ENCODE measurements around the gene P3H2. TPM values are rescaled to one million over a fixed set of nuclear protein-coding genes. Genes with fewer than 3 reads are reported as not detected.
A peak's percentile ranks its signal among the peaks of the same experiment; 100 is the strongest.

P3H2 gene
- total and polyA plus RNA-seq, 2 of the 4 experiments (the other 2 are of a cell fraction): 54.7 to 64.3 TPM

DNA sequence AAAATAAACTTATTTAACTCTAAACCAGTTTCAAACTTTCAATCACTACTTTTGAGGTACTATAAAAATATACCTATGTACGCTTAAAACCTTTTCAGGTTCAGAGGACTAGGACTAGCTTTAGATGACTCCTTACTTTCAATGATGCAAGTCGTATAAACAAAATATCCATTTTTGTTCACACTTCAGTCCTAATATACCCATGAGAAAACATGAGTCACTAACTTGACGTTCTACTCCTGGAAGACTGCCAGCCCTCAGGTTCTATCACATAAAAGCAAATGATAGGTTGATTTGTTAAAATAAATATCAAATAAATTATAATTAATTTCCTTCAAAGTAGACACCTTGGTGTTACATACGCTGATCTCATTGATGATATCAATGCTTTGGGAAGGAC lies 10.6 kb upstream of the P3H2 start:
- no peak overlapping the region for H3K14ac ChIP-seq (replicated peaks; ENCODE audit: low read depth, low read length)
- H2AFZ ChIP-seq (replicated peaks; ENCODE audit: low read length, poor library complexity): no peak overlapping the region
- no peak overlapping the region for H2BK5ac ChIP-seq (ENCODE audit: low read depth, low read length, poor library complexity, severe bottlenecking)
- H3K23ac ChIP-seq (ENCODE audit: low read depth, low read length): no peak overlapping the region
- H3K9me1 ChIP-seq (ENCODE audit: insufficient read depth, low read length): no peaks in the 10 kb centered on the region
- in situ Hi-C loops (cut with MboI; ENCODE audit: low sequenced_read_pairs) (no loop called here), intact Hi-C loops (cut with micrococcal nuclease) (no loop called here), dilution Hi-C loops (cut with HindIII; ENCODE audit: low sequenced_read_pairs, unreplicated experiment) (no loop called here)
- CTCF ChIA-PET: interaction anchor here (0.9 kb wide), 1 partner anchor 10 kb away, joined by 3 read pairs; no protein-coding TSS in a partner anchor
- H3K27me3 ChIP-seq (ENCODE audit: control insufficient read depth, insufficient read depth, low read length): no peaks in the 10 kb centered on the region
- no peak overlapping the region for H2BK20ac ChIP-seq (ENCODE audit: low read depth, low read length)
- H4K20me1 ChIP-seq (ENCODE audit: insufficient read depth, low read length): no peaks in the 10 kb centered on the region
- TF ChIP-seq, protein P1, sequence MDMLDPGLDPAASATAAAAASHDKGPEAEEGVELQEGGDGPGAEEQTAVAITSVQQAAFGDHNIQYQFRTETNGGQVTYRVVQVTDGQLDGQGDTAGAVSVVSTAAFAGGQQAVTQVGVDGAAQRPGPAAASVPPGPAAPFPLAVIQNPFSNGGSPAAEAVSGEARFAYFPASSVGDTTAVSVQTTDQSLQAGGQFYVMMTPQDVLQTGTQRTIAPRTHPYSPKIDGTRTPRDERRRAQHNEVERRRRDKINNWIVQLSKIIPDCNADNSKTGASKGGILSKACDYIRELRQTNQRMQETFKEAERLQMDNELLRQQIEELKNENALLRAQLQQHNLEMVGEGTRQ (IDR thresholded peaks at IDR 0.05; ENCODE audit: low read depth, low read length): no peak
- peak; percentile 64 for TF ChIP-seq CEBPB (IDR thresholded peaks at IDR 0.05; ENCODE audit: low read depth, low read length)
- peak; percentile 34; the same call in 1 of the 2 replicates for TF ChIP-seq FOS (IDR thresholded peaks at IDR 0.05; ENCODE audit: low read depth, low read length)
- no peak overlapping the region for H2BK15ac ChIP-seq (ENCODE audit: low read depth, low read length)
- WGBS, 2 experiments (ENCODE audit: extremely low coverage in 2 of 2, insufficient read length in 1 of 2): no CpG with 5 or more reads among the region's 4 CpGs
- no peak overlapping the region for H2AK9ac ChIP-seq (replicated peaks; ENCODE audit: low read depth, low read length, poor library complexity)
- DNase-seq (peak; percentile 88), ATAC-seq (ENCODE audit: low read depth) (peak; percentile 35; the same call in 1 of the 2 replicates)
- H2AK5ac ChIP-seq (ENCODE audit: low read depth, low read length): no peak overlapping the region
- no peak overlapping the region for H3K4ac ChIP-seq (ENCODE audit: low read depth, low read length)
- peaks cover 2% of the 10 kb centered on the region; the same call in 1 of the 2 replicates for H3K4me1 ChIP-seq (ENCODE audit: control insufficient read depth, insufficient read depth, low read length)
- POLR2A ChIA-PET (ENCODE audit: unreplicated experiment): no interaction called here
- H3K9ac ChIP-seq (ENCODE audit: low read depth, low read length): no peak overlapping the region
- no peaks in the 10 kb centered on the region for H3K9me3 ChIP-seq (ENCODE audit: control insufficient read depth, insufficient read depth, low read length)
- H4K5ac ChIP-seq (ENCODE audit: low read depth, low read length): no peak overlapping the region
- no peak overlapping the region for H3K4me2 ChIP-seq (ENCODE audit: low read depth, low read length)
- no peak overlapping the region for H4K91ac ChIP-seq (ENCODE audit: insufficient read depth, low read depth, low read length)
- H3K18ac ChIP-seq (ENCODE audit: low read depth, low read length): no peak overlapping the region
- no peak overlapping the region for H3K27ac ChIP-seq (ENCODE audit: insufficient read depth, low read length)
- no peaks in the 10 kb centered on the region for H3K36me3 ChIP-seq (ENCODE audit: control insufficient read depth, insufficient read depth, low read length)
- BruUV-seq (replicated peaks): no TSS peak
- H3K56ac ChIP-seq (ENCODE audit: extremely low read depth, insufficient read depth, low read length): no peak overlapping the region
- H2BK120ac ChIP-seq (ENCODE audit: low read depth, low read length): no peak overlapping the region
- no peak overlapping the region for H4K8ac ChIP-seq (ENCODE audit: low read depth in 2 of 2, low read length in 2 of 2)
- no peaks in the 10 kb centered on the region for H3K79me1 ChIP-seq (ENCODE audit: low read depth in 1 of 2, low read length in 2 of 2)
- H3K4me3 ChIP-seq (ENCODE audit: insufficient read depth, low read depth, low read length): no peak overlapping the region

Measured in IMR-90 (cell line).